ENCODE measurements around the gene NID1. TPM values are rescaled to one million over a fixed set of nuclear protein-coding genes. Genes with fewer than 3 reads are reported as not detected.
"Not testable (repeated sequence)": the region's sequence is repeated elsewhere in the genome, so short reads cannot be mapped to it uniquely, and the experiment has no call there.

The NID1 gene
- total RNA-seq, 6 experiments from 2014 or later = 97.5 to 124 (median 107) TPM

- Mint-ChIP-seq H3K4me1 (ENCODE audit: low read depth) (peaks cover 60% of the 10 kb centered on the region), H3K9me3 (no peaks in the 10 kb centered on the region), H3K4me3 (no peak overlapping the region), H3K27me3 (ENCODE audit: insufficient read depth) (no peaks in the 10 kb centered on the region; the same call in 1 of the 2 replicates), H3K27ac (peak overlapping the region; percentile 84), H3K36me3 (ENCODE audit: low read depth) (peaks cover 71% of the 10 kb centered on the region)
- no peak for TF ChIP-seq CTCF (IDR thresholded peaks at IDR 0.05)
- no peak for DNase-seq
Measured at GRCh38 chr1:236009191-236009590, 55.7 kb downstream of the NID1 start.

- H3K27ac Mint-ChIP-seq = no peak overlapping the region; the same call in 1 of the 2 replicates
- H3K9me3 Mint-ChIP-seq = no peaks in the 10 kb centered on the region
- H3K36me3 Mint-ChIP-seq (ENCODE audit: low read depth) = peaks cover 69% of the 10 kb centered on the region
- peaks cover 2% of the 10 kb centered on the region; the same call in 1 of the 2 replicates for H3K27me3 Mint-ChIP-seq (ENCODE audit: insufficient read depth)
- DNase-seq = no peak
- peaks cover 74% of the 10 kb centered on the region for H3K4me1 Mint-ChIP-seq (ENCODE audit: low read depth)
- H3K4me3 Mint-ChIP-seq = no peak overlapping the region
- no peak for TF ChIP-seq CTCF (IDR thresholded peaks at IDR 0.05)
Measured at GRCh38 chr1:236007781-236008180, 57.1 kb downstream of the NID1 start.

GRCh38 chr1:236003058-236003457 is 61.8 kb downstream of the NID1 start:
- not testable (repeated sequence) for H3K4me3 Mint-ChIP-seq; H3K27me3 Mint-ChIP-seq (ENCODE audit: insufficient read depth); H3K9me3 Mint-ChIP-seq; DNase-seq
- Mint-ChIP-seq H3K27ac (peak overlapping the region; percentile 87), H3K4me1 (ENCODE audit: low read depth) (peaks cover 95% of the 10 kb centered on the region), H3K36me3 (ENCODE audit: low read depth) (peaks cover 75% of the 10 kb centered on the region)

- Mint-ChIP-seq H3K4me3 (no peak overlapping the region), H3K27me3 (ENCODE audit: insufficient read depth) (peaks cover 6% of the 10 kb centered on the region; the same call in 1 of the 2 replicates)
- DNase-seq = no peak
Measured at GRCh38 chr1:236002572-236002971, 62.3 kb downstream of the NID1 start.

GRCh38 chr1:236002025-236002390 is 62.9 kb downstream of the NID1 start:
- H3K4me1 Mint-ChIP-seq (ENCODE audit: low read depth) = peaks cover 90% of the 10 kb centered on the region
- no peaks in the 10 kb centered on the region for H3K9me3 Mint-ChIP-seq
- peaks cover 6% of the 10 kb centered on the region; the same call in 1 of the 2 replicates for H3K27me3 Mint-ChIP-seq (ENCODE audit: insufficient read depth)
- H3K27ac Mint-ChIP-seq = peak overlapping the region; percentile 40; the same call in 1 of the 2 replicates
- no peak for TF ChIP-seq CTCF (IDR thresholded peaks at IDR 0.05)
- H3K36me3 Mint-ChIP-seq (ENCODE audit: low read depth) = peaks cover 70% of the 10 kb centered on the region
- no peak for DNase-seq
- no peak overlapping the region for H3K4me3 Mint-ChIP-seq

More at GRCh38 chr1:236002572-236002971, 62.3 kb downstream of the NID1 start:
- no peak for TF ChIP-seq CTCF (IDR thresholded peaks at IDR 0.05)
- H3K27ac Mint-ChIP-seq = peak overlapping the region; percentile 51
- H3K36me3 Mint-ChIP-seq (ENCODE audit: low read depth) = peaks cover 74% of the 10 kb centered on the region
- H3K9me3 Mint-ChIP-seq = no peaks in the 10 kb centered on the region
- H3K4me1 Mint-ChIP-seq (ENCODE audit: low read depth) = peaks cover 95% of the 10 kb centered on the region

- Mint-ChIP-seq H3K9me3 (no peaks in the 10 kb centered on the region), H3K4me3 (peak overlapping the region; percentile 17; the same call in 1 of the 2 replicates), H3K4me1 (ENCODE audit: low read depth) (peaks cover 78% of the 10 kb centered on the region), H3K27me3 (ENCODE audit: insufficient read depth) (peaks cover 6% of the 10 kb centered on the region; the same call in 1 of the 2 replicates), H3K27ac (peak overlapping the region; percentile 99), H3K36me3 (ENCODE audit: low read depth) (peaks cover 61% of the 10 kb centered on the region)
- no peak for TF ChIP-seq CTCF (IDR thresholded peaks at IDR 0.05)
- DNase-seq = no peak
Measured at GRCh38 chr1:236000781-236001180, 64.1 kb downstream of the NID1 start.

Data from HFFc6 (cell line).